HG02610 (cell line): ENCODE data around the gene TSR1.
"Not testable (repeated sequence)": the region's sequence is repeated elsewhere in the genome, so short reads cannot be mapped to it uniquely, and the experiment has no call there.

ENCODE experiments used
- ATAC-seq: cut with Tn5 transposase; IDR thresholded peaks from one replicate; pipeline ENCODE4 v1.9.1; 2021; ENCODE audit warnings: mild to moderate bottlenecking, moderate library complexity; ENCODE audit not compliant: unreplicated experiment

Gene TSR1

DNA sequence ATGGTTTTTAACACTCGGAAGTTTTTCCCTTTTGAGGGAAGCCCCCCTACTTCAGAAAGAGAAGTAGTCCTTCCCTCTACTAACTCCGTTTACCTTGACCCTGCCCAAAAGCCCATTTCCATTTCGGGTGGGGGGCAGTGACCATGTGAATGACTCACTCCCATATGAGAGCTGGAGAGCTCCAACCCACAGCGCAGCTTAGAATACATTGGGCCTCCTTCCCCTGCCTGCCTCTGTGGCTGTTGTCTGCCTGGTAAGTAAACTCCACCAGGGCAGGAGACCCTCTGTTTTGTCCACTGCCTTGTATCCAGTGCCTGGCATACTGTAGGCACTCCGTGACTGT lies 2.0 kb upstream of the TSR1 start:
- no peak for ATAC-seq

GRCh38 chr17:2337544-2338314 lies 1.5 kb upstream of the TSR1 start:
- ATAC-seq: peak; percentile 22

GRCh38 chr17:2336852-2337543 lies 741 bp upstream of the TSR1 start, which contains the start of gene SGSM2:
Gene SGSM2, plus strand, starts transcription at chr17:2337501. Its CDS starts 188 bp downstream, at chr17:2337689.
- peak; percentile 36 for ATAC-seq

GRCh38 chr17:2335726-2336214 lies 487 bp downstream of the TSR1 start:
- no peak for ATAC-seq

DNA sequence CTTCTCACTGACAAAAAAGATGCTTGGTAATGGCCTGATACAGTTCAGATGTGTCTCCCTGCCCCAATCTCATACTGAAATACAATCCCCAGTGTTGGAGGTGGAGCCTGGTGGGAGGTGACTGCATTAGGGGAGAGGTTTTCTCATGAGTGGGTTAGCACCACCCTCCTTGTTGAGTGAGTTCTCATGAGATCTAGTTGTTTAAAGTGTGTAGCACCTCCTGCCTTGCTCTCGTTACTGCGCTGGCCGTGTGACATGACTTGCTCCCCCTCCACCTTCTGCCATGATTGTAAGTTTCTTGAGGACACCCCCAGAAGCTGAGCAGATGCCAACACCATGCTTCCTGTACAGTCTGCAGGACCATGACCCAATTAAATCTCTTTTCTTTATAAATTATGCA lies 5.0 kb downstream of the TSR1 start:
- ATAC-seq: no peak

DNA sequence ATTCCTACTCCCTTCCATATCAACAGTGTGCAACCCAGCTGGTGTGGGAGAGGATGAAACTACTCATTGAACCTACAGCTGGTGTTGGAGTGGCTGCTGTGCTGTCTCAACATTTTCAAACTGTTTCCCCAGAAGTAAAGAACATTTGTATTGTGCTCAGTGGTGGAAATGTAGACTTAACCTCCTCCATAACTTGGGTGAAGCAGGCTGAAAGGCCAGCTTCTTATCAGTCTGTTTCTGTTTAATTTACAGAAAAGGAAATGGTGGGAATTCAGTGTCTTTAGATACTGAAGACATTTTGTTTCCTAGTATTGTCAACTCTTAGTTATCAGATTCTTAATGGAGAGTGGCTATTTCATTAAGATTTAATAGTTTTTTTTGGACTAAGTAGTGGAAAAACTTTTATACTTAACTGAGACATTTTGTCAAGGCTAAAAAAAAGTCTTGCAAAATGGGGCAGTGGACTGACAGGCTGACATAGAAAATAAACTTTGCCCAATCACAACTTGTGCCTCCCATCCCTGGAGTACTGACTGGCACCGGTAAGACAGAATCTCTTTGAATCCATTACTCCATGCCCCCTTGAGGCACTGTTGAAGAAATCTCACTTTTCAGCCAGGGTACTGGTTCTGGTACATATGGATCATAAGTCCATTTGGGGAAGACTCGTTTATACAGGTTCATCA lies 12.5 kb downstream of the TSR1 start:
- ATAC-seq: no peak

DNA sequence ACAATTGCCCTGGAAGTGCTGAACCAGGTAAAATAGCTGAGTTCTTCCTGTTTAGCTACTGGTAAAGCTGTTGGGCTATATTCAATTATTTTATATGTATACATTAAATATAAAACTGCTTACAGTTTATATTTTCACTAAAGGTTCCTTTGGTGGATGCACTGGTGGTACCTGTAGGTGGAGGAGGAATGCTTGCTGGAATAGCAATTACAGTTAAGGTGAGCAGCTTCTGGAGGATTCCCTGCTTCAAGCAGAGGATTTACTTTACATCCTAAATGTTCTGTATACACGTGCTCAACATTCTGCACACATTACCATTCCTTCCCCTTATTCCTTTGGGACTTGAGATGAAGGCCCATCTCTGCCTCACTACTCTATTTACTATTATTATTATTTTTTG lies 14.9 kb downstream of the TSR1 start:
- no peak for ATAC-seq

DNA sequence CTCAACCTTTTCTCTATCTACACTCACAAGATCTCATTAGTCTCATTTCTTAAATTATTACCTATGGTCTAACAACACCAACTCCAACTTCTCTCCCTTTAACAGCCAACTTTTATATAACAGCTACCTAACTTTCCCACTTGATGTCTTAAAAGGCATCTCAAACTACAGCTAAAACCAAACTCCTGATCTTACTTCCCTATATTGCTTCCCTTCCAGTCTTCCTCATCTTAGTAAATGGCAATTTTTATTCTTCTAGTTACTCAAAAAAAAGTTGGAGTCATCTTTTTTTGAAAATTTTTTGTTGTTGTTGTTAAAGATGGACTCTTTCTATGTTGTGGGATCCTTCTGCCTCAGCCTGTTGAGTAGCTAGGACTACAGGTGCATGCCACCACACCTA lies 17.2 kb downstream of the TSR1 start:
- no peak for ATAC-seq

GRCh38 chr17:2317796-2318195 lies 18.5 kb downstream of the TSR1 start:
- ATAC-seq: no peak

GRCh38 chr17:2316916-2317205 lies 19.4 kb downstream of the TSR1 start:
- not testable (repeated sequence) for ATAC-seq

- no peak for ATAC-seq
Measured at GRCh38 chr17:2312736-2313135, 23.5 kb downstream of the TSR1 start.

- no peak for ATAC-seq
Measured at GRCh38 chr17:2309338-2310154, 26.7 kb downstream of the TSR1 start.

GRCh38 chr17:2304931-2305330 lies 31.3 kb downstream of the TSR1 start:
- no peak for ATAC-seq

GRCh38 chr17:2303204-2304188 lies 32.8 kb downstream of the TSR1 start, which contains the start of the genes SMG6 and SRR:
Gene SMG6, minus strand, starts transcription at chr17:2303785. Its CDS starts 65 bp downstream, at chr17:2303720.
Gene SRR, plus strand, starts transcription at chr17:2303950. Its CDS starts 11,611 bp downstream, at chr17:2315561.
- ATAC-seq: peak; percentile 84

DNA sequence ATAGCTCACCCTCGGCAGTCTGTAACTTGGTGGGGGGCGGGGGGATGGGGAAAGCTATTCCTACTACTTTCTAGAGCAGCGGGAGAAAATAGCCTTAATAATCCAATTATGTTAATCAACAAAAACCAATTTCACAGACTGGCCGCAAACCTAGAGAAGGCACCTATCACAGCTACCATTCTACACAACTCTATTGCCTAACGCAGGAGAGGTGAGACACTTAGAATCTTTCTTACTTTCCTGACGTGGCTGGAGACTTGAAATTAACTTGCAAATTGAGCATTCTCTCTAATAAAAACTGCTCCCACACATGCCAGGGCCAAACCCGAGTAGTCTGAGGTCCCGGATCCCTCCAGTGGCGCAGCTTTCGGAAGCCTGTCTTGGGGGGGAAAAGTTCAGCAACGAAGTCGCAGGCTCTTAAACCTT lies 33.5 kb downstream of the TSR1 start:
- ATAC-seq: no peak

- no peak for ATAC-seq
Measured at GRCh38 chr17:2299756-2300155, 36.5 kb downstream of the TSR1 start.

- no peak for ATAC-seq
Measured at GRCh38 chr17:2299136-2299535, 37.1 kb downstream of the TSR1 start.

DNA sequence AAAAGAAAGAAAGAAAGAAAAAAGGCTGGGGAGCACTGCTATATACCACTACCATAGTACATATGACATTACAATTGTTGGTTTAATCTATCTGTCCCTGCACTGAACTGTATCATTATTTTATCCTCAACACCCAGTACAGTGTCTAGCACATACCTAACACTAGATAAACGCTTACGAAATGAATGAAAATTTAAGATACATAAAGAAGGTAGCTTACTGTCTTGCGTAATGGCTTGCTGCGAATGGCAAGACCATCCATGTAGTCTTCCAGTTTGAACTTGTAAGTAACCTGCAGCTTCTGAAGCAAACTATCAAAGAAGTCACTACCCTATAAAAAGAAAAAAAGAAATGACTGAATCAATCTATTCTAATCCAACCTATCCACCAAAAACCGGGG lies 39.2 kb downstream of the TSR1 start:
- no peak for ATAC-seq

GRCh38 chr17:2295575-2295974 lies 40.7 kb downstream of the TSR1 start:
- ATAC-seq: no peak

DNA sequence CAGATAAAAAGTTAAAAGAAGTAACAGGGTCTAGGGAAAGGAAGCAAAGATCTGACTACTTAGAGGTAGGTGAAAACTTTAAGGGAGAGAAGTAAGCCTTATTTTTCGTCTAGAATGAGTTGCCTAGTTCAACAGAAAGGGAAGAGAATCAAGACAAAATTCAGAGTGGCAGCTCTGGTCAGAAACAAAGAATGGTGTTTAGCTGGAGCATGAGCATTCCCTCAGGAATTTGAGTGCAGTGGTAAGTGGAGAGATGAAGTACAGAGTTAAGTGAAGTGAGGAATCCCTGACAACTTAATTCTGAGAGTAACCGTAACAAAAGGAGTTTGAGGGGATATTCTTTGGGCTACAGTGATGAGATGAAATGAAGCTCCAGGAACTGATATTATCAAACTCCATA lies 44.2 kb downstream of the TSR1 start:
- no peak for ATAC-seq
